Measurements from ENCODE around the gene CDK11B. TPM values are rescaled to one million over a fixed set of nuclear protein-coding genes. Genes with fewer than 3 reads are reported as not detected.
A peak's percentile ranks its signal among the peaks of the same experiment; 100 is the strongest.

The CDK11B gene
- total RNA-seq, 4 donors from 2014 or later, result 19.4 to 42.3 (median 21.8) TPM

GRCh38 chr1:1600861-1601563 is 57.8 kb downstream of the CDK11B start:
- no peak overlapping the region for H3K4me3 ChIP-seq (ENCODE audit: low read depth, poor library complexity, severe bottlenecking)

GRCh38 chr1:1599935-1600860 is 58.6 kb downstream of the CDK11B start, which contains the start of gene FNDC10:
TSS of gene FNDC10 (minus strand) at chr1:1600135. CDS start at chr1:1600015, 120 bp downstream.
- no peak within 1 kb of the TSS for H3K4me3 ChIP-seq (ENCODE audit: low read depth, poor library complexity, severe bottlenecking)
- WGBS, 2 donors, result 10 to 13% methylated on average over 22 to 24 of the region's 125 CpGs
- intact Hi-C loops (cut with DNase I; ENCODE audit: low total_unique reads), result no loop called here
- DNase-seq (ENCODE audit: low spot score in 2 of 2), result peak in 1 of 2 donors; percentile 82
- TF ChIP-seq POLR2A (IDR thresholded peaks at IDR 0.05) (no peak), CTCF (IDR thresholded peaks at IDR 0.05) (no peak)

More at GRCh38 chr1:1600861-1601563, 57.8 kb downstream of the CDK11B start:
- intact Hi-C loops (cut with DNase I; ENCODE audit: low total_unique reads), result no loop called here
- peak in 1 of 2 donors; percentile 85 for DNase-seq (ENCODE audit: low spot score in 2 of 2)
- TF ChIP-seq CTCF (IDR thresholded peaks at IDR 0.05) (no peak), POLR2A (IDR thresholded peaks at IDR 0.05) (no peak)
- WGBS, 2 donors, result 63 to 76% methylated on average over 15 to 20 of the region's 22 CpGs

- H3K4me3 ChIP-seq (ENCODE audit: low read depth, poor library complexity, severe bottlenecking), result no peak overlapping the region
- no peak for TF ChIP-seq CTCF (IDR thresholded peaks at IDR 0.05)
- peak in 1 of 2 donors; percentile 82 for DNase-seq (ENCODE audit: low spot score in 2 of 2)
- WGBS, 2 donors, result 15% methylated on average over 48 to 66 of the region's 111 CpGs
- intact Hi-C loops (cut with DNase I; ENCODE audit: low total_unique reads), result no loop called here
These were observed 59.5 kb downstream of the CDK11B start for GRCh38 chr1:1599030-1599934.

GRCh38 chr1:1598720-1599029 is 60.1 kb downstream of the CDK11B start:
- intact Hi-C loops (cut with DNase I; ENCODE audit: low total_unique reads), result no loop called here
- TF ChIP-seq CTCF (IDR thresholded peaks at IDR 0.05) (no peak), POLR2A (IDR thresholded peaks at IDR 0.05) (no peak)
- peak in 1 of 2 donors; percentile 83 for DNase-seq (ENCODE audit: low spot score in 2 of 2)
- no peak overlapping the region for H3K4me3 ChIP-seq (ENCODE audit: low read depth, poor library complexity, severe bottlenecking)
- WGBS, 2 donors, result 88 to 90% methylated on average over 8 to 13 of the region's 13 CpGs

- intact Hi-C loops (cut with DNase I; ENCODE audit: low total_unique reads), result no loop called here
- 84 to 92% methylated on average over 13 to 24 of the region's 28 CpGs for WGBS, 2 donors
- no peak overlapping the region for H3K4me3 ChIP-seq (ENCODE audit: low read depth, poor library complexity, severe bottlenecking)
- peak in 1 of 2 donors; percentile 84 for DNase-seq (ENCODE audit: low spot score in 2 of 2)
- TF ChIP-seq CTCF (IDR thresholded peaks at IDR 0.05) (no peak), POLR2A (IDR thresholded peaks at IDR 0.05) (no peak)
These were observed 60.6 kb downstream of the CDK11B start for GRCh38 chr1:1598051-1598719.

All from lower leg skin (tissue), 4 donors.